ENCODE measurements around the gene DDR1. TPM values are rescaled to one million over a fixed set of nuclear protein-coding genes. Genes with fewer than 3 reads are reported as not detected.

DDR1 gene
- total and polyA plus RNA-seq, 8 donors, result 77.9 to 148 (median 90.0) TPM

GRCh38 chr6:30877419-30878262 is 6.7 kb upstream of the DDR1 start:
- H3K9me3 ChIP-seq, result no peaks in the 10 kb centered on the region
- H3K4me1 ChIP-seq, result peaks cover 17 to 19% of the 10 kb centered on the region in 2 donors
- DNase-seq, result peak; percentile 85 to 93 (median 90)
- no peaks in the 10 kb centered on the region for H3K36me3 ChIP-seq
- peak; percentile 85 to 86 for TF ChIP-seq CTCF (IDR thresholded peaks at IDR 0.05)
- peaks cover 0 to 5% of the 10 kb centered on the region in 2 donors for H3K27me3 ChIP-seq
- peak overlapping the region; percentile 69 to 79 for H3K27ac ChIP-seq
- intact Hi-C loops (cut with DNase I), result loop anchor here in 1 of 2 donors (5.0 to 10.0 kb wide), 2 partner anchors 45 to 143 kb away; no protein-coding TSS in a partner anchor
- peak; percentile 92 for ATAC-seq
- peak overlapping the region; percentile 23 to 32 for H3K4me3 ChIP-seq

GRCh38 chr6:30879684-30880427 is 4.5 kb upstream of the DDR1 start:
- no peak overlapping the region for H3K4me3 ChIP-seq
- H3K27me3 ChIP-seq, result peaks cover 0 to 27% of the 10 kb centered on the region in 2 donors
- no peak overlapping the region for H3K27ac ChIP-seq
- ATAC-seq, result no peak
- peaks cover 20 to 28% of the 10 kb centered on the region in 2 donors for H3K4me1 ChIP-seq
- no peaks in the 10 kb centered on the region for H3K9me3 ChIP-seq
- intact Hi-C loops (cut with DNase I), result loop anchor here in 1 of 2 donors (5.0 to 10.0 kb wide), 2 partner anchors 48 to 145 kb away; no protein-coding TSS in a partner anchor
- DNase-seq, result no peak
- H3K36me3 ChIP-seq, result no peaks in the 10 kb centered on the region
- no peak for TF ChIP-seq CTCF (IDR thresholded peaks at IDR 0.05)

- H3K27ac ChIP-seq, result no peak overlapping the region
- H3K4me3 ChIP-seq, result no peak overlapping the region
- DNase-seq (no peak), ATAC-seq (no peak)
- TF ChIP-seq CTCF (IDR thresholded peaks at IDR 0.05), result no peak
- peaks cover 26 to 38% of the 10 kb centered on the region in 2 donors for H3K4me1 ChIP-seq
- H3K27me3 ChIP-seq, result peaks cover 0 to 36% of the 10 kb centered on the region in 2 donors
- H3K36me3 ChIP-seq, result no peaks in the 10 kb centered on the region
- intact Hi-C loops (cut with DNase I), result no loop called here
- H3K9me3 ChIP-seq, result no peaks in the 10 kb centered on the region
Measured at GRCh38 chr6:30880698-30881252, 3.5 kb upstream of the DDR1 start.

- no peak for DNase-seq
- Histone ChIP-seq H3K4me3 (no peak overlapping the region), H3K36me3 (no peaks in the 10 kb centered on the region), H3K9me3 (no peaks in the 10 kb centered on the region), H3K4me1 (peaks cover 32 to 46% of the 10 kb centered on the region in 2 donors), H3K27me3 (peaks cover 0 to 44% of the 10 kb centered on the region in 2 donors), H3K27ac (peak overlapping the region in 1 of 2 donors; percentile 63)
- no peak for ATAC-seq
- intact Hi-C loops (cut with DNase I), result no loop called here
- no peak for TF ChIP-seq CTCF (IDR thresholded peaks at IDR 0.05)
Measured at GRCh38 chr6:30881392-30882203, 2.7 kb upstream of the DDR1 start.

All from left lung (tissue), 10 donors.